Measurements from ENCODE around the gene HMX3.

- TF ChIP-seq POLR2A (IDR thresholded peaks at IDR 0.05) (no peak), CTCF (IDR thresholded peaks at IDR 0.05) (no peak)
Observed at GRCh38 chr10:123100030-123100762, 35.6 kb upstream of the HMX3 start.
